Adrenal gland (tissue), 12 donors: ENCODE results near the gene PMPCA. TPM values are rescaled to one million over a fixed set of nuclear protein-coding genes. Genes with fewer than 3 reads are reported as not detected.

ENCODE experiments used
- DNase-seq, 7 donors: peaks; one replicate each; pipeline ENCODE4 v3.0.0-alpha.2; 2019 to 2020
- H3K27ac ChIP-seq, 5 donors: fragments of 200-600 bp; sonication (generic) in 4 of 5; 1 replicate in 3 of 5; 2 replicates in 2 of 5; pipeline versions ENCODE4 v1.5.1 to v1.8.0; 2016 to 2020; ENCODE audit warnings: mild to moderate bottlenecking in 1 of 5
- H3K27me3 ChIP-seq: fragments of 200-600 bp; 2 replicates; pipeline ENCODE4 v1.8.0; 2021
- H3K36me3 ChIP-seq, 2 donors: fragments of 200-600 bp; replicated peaks in 1 of 2; 1 replicate in 1 of 2; 2 replicates in 1 of 2; pipeline versions ENCODE4 v1.5.1 to v1.8.0; 2018 to 2022
- H3K4me1 ChIP-seq, 2 donors: fragments of 200-600 bp; replicated peaks in 1 of 2; 1 replicate in 1 of 2; 2 replicates in 1 of 2; pipeline versions ENCODE4 v1.5.1 to v1.8.0; 2018 to 2021
- H3K4me3 ChIP-seq, 4 donors: fragments of 200-600 bp; sonication (generic) in 3 of 4; one replicate each; pipeline ENCODE4 v1.5.1; 2016 to 2018
- H3K9me3 ChIP-seq, 3 donors: fragments of 200-600 bp; sonication (generic) in 1 of 3; replicated peaks in 1 of 3; 1 replicate in 2 of 3; 2 replicates in 1 of 3; pipeline versions ENCODE4 v1.5.1 to v1.8.0; 2016 to 2021
- POLR2A ChIP-seq, 2 donors: fragments of 450-650 bp; IDR thresholded peaks; one replicate each; pipeline ENCODE4 v1.6.1; 2017; ENCODE audit warnings: antibody characterized with exemption in 2 of 2, mild to moderate bottlenecking in 2 of 2, moderate library complexity in 1 of 2
- WGBS, 4 donors: extraction: QIAGEN DNeasy Blood & Tissue Kit in 2 of 4; methylation state at CpG; one replicate each; pipeline versions ENCODE4 v1.1.5 to v1.1.7; 2013 to 2017; 5-methylcytosine and 5-hydroxymethylcytosine counted together
- intact Hi-C, 2 donors: fragments of 100-400 bp; cut with DNase I; formaldehyde crosslinking; loops; one replicate each; pipeline versions ENCODE4 v1.14.1 to v1.15.0; 2022 to 2023
- polyA plus RNA-seq, 3 donors: library from polyadenylated mRNA; stranded (reverse); fragments of 200-250 nt in 2 of 3; fragments of 350-450 nt in 1 of 3; fragmentation: Illumina TruSeq in 1 of 3; extraction: RNeasy Lipid Tissue Mini Kit (QIAGEN cat#74804) in 1 of 3; gene quantifications; one replicate each; pipeline ENCODE4 v1.2.3, GENCODE V29; 2013 to 2014
- total RNA-seq, 9 donors: library from RNA; depleted of rRNA in 4 of 9; stranded (reverse); fragments of >200 nt in 4 of 9; fragments of 120-200 nt in 1 of 9; fragmentation: NEBNext Ultra II Directional in 1 of 9; extraction: Animal tissue kit (Norgen Biotek cat#: 25700) in 1 of 9; gene quantifications; one replicate each; pipeline versions ENCODE4 v1.1.0 to v1.2.4, GENCODE V29; 2013 to 2023
- TF ChIP-seq, protein P1 (sequence below), 6 experiments: fragments of 450-650 bp in 4 of 6; fragments of 200-600 bp in 2 of 6; sonication (generic) in 1 of 6; IDR thresholded peaks; 1 replicate in 5 of 6; 2 replicates in 1 of 6; pipeline versions ENCODE4 v1.5.1 to v1.8.0; 2016 to 2021; ENCODE audit warnings: antibody characterized with exemption in 6 of 6, mild to moderate bottlenecking in 2 of 6, moderate library complexity in 1 of 6
- donor health status: healthy with polysubstance abuse.
- donor health status: Bipolar disorder and iron deficiency.
- donor health status: DM: yes; HTN: yes; CAD: no.
- donor health status: DM: no; HTN: no; CAD: no.
- donor health status: DM: no; HTN: no; CAD: no.
- donor health status: DM: yes; HTN: yes; CAD: no.

The PMPCA gene
- total and polyA plus RNA-seq, 12 donors: 43.4 to 138 (median 81.6) TPM

DNA sequence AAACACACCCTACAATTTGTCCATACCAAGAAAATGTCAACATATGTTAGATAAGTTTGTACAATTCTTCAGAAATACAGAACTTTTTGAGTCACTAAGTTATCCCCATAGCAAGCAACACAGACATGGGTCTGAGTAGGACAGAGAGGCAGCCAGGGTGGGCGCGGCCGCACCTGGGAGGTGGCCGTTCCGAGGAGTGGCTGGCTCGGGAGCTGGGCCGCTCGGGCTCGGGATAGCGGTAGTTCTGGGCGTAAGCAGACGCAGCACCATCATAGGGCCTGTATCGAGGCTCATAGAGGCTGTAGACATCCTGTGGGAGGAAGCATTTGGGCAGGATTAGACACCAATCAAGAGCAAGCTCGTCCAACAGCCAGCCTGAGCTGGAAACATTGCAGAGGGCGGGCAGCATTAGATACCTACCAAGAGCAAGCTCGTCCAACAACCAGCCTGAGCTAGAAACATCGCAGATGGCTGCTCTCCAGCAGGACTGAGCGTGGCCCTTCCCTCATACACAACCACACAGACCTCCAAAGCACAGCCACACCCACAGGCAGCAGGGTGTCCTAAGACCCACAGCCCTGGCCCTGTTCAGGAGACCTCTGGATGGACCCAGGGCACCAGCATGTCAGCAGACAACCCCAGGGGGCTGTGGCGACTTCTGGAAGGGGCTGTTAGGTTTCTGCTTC is 61.5 kb downstream of the PMPCA start:
- H3K27me3 ChIP-seq: no peaks in the 10 kb centered on the region
- peaks cover 0 to 97% of the 10 kb centered on the region in 2 donors for H3K36me3 ChIP-seq
- peaks cover 0 to 3% of the 10 kb centered on the region in 2 donors for H3K4me1 ChIP-seq
- no peak overlapping the region for H3K27ac ChIP-seq
- TF ChIP-seq, protein P1, sequence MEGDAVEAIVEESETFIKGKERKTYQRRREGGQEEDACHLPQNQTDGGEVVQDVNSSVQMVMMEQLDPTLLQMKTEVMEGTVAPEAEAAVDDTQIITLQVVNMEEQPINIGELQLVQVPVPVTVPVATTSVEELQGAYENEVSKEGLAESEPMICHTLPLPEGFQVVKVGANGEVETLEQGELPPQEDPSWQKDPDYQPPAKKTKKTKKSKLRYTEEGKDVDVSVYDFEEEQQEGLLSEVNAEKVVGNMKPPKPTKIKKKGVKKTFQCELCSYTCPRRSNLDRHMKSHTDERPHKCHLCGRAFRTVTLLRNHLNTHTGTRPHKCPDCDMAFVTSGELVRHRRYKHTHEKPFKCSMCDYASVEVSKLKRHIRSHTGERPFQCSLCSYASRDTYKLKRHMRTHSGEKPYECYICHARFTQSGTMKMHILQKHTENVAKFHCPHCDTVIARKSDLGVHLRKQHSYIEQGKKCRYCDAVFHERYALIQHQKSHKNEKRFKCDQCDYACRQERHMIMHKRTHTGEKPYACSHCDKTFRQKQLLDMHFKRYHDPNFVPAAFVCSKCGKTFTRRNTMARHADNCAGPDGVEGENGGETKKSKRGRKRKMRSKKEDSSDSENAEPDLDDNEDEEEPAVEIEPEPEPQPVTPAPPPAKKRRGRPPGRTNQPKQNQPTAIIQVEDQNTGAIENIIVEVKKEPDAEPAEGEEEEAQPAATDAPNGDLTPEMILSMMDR (IDR thresholded peaks at IDR 0.05): no peak
- TF ChIP-seq POLR2A (IDR thresholded peaks at IDR 0.05): no peak
- WGBS, 4 donors: 89 to 97% (median 93%) methylated on average over 15 to 19 of the region's 19 CpGs
- intact Hi-C loops: no loop called here
- no peaks in the 10 kb centered on the region for H3K9me3 ChIP-seq
- no peak for DNase-seq
- no peak overlapping the region for H3K4me3 ChIP-seq

DNA sequence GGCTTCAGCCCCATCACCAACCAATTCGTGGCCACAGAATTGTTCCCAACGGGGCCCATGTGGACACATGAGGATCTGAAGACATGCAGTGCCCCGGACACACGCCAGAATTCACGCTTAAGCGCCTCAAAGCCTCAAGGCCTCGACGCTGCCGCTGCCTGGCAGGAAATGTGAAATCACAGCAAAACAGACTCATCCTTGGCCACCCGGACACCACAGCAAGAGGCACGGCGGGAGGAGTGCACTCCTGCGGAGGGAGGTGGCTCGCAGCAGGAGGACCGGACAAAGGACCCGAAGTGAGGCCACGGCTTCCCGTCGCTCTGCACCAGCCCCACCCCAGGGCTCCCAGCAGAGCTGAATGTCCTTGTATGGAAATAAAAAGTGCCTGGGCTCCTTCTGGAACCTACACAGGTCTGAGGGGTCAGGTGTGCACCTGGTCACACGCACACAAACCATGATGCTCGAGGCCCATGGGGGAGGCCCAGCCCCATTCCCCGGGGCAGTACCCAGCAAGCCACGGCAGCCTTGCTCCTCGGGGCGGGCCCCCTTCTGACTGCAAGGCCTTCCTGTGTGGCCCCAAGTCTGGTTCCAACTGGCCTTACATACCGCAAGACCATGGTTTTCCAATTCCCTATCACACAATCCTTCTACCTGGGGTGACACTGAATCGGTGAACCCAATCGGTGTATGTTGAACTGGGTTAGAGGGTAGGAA is 62.3 kb downstream of the PMPCA start:
- Histone ChIP-seq H3K4me1 (peaks cover 0 to 3% of the 10 kb centered on the region in 2 donors), H3K36me3 (peaks cover 0 to 94% of the 10 kb centered on the region in 2 donors), H3K4me3 (no peak overlapping the region), H3K27ac (no peak overlapping the region), H3K9me3 (no peaks in the 10 kb centered on the region), H3K27me3 (no peaks in the 10 kb centered on the region)
- no peak for TF ChIP-seq POLR2A (IDR thresholded peaks at IDR 0.05)
- TF ChIP-seq, protein P1 (IDR thresholded peaks at IDR 0.05): no peak
- no peak for DNase-seq
- WGBS, 4 donors: 88 to 90% (median 88%) methylated on average over 26 to 28 of the region's 28 CpGs
- intact Hi-C loops: no loop called here

- no peak for DNase-seq
- intact Hi-C loops: no loop called here
- no peaks in the 10 kb centered on the region for H3K27me3 ChIP-seq
- H3K4me3 ChIP-seq: no peak overlapping the region
- H3K27ac ChIP-seq: no peak overlapping the region
- WGBS, 4 donors: 94 to 95% (median 95%) methylated on average over 14 of the region's 14 CpGs
- H3K36me3 ChIP-seq: peaks cover 0 to 89% of the 10 kb centered on the region in 2 donors
- TF ChIP-seq, protein P1 (IDR thresholded peaks at IDR 0.05): no peak
- no peak for TF ChIP-seq POLR2A (IDR thresholded peaks at IDR 0.05)
- peaks cover 0 to 3% of the 10 kb centered on the region in 2 donors for H3K4me1 ChIP-seq
- no peaks in the 10 kb centered on the region for H3K9me3 ChIP-seq
Observed at GRCh38 chr9:136473354-136473721, 62.9 kb downstream of the PMPCA start.

Other genes starting within 250 kb of the PMPCA start
- not detected for gene LHX3, start 205.5 kb upstream of the PMPCA start, total RNA-seq
- gene LHX3, start 205.5 kb upstream of the PMPCA start, polyA plus RNA-seq: not detected
- 10 to 100 TPM in 4 of 9 donors, 1 to 10 TPM in 5; 6.4 to 14.3 (median 9.5) TPM for gene QSOX2, start 164.8 kb upstream of the PMPCA start, total RNA-seq
- gene QSOX2, start 164.8 kb upstream of the PMPCA start, polyA plus RNA-seq: 10 to 100 TPM in 1 of 3 donors, 1 to 10 TPM in 2; 7.1 to 11.4 (median 7.6) TPM
- gene CCDC187, start 106.6 kb upstream of the PMPCA start, total RNA-seq: under 1 TPM in 8 of 9 donors, not detected in 1; 0.04 to 0.44 (median 0.11) TPM
- under 1 TPM; under 0.01 to 0.08 (median 0.04) TPM for gene CCDC187, start 106.6 kb upstream of the PMPCA start, polyA plus RNA-seq
- 10 to 100 TPM in 8 of 9 donors, 1 to 10 TPM in 1; 9.9 to 50.4 (median 16.3) TPM for gene GPSM1, start 83.1 kb upstream of the PMPCA start, total RNA-seq
- 10 to 100 TPM in 2 of 3 donors, 1 to 10 TPM in 1; 2.9 to 48.9 (median 31.5) TPM for gene GPSM1, start 83.1 kb upstream of the PMPCA start, polyA plus RNA-seq
- gene DNLZ, start 46.9 kb upstream of the PMPCA start, total RNA-seq: 10 to 100 TPM; 12.1 to 28.9 (median 17.6) TPM
- gene DNLZ, start 46.9 kb upstream of the PMPCA start, polyA plus RNA-seq: 10 to 100 TPM in 2 of 3 donors, 1 to 10 TPM in 1; 3.1 to 20.5 (median 14.7) TPM
- gene CARD9, start 37.0 kb upstream of the PMPCA start, total RNA-seq: 1 to 10 TPM in 8 of 9 donors, under 1 TPM in 1; 0.72 to 5.8 (median 3.0) TPM
- gene CARD9, start 37.0 kb upstream of the PMPCA start, polyA plus RNA-seq: 10 to 100 TPM in 1 of 3 donors, 1 to 10 TPM in 1, under 1 TPM in 1; 0.35 to 10.6 (median 5.7) TPM
- gene SNAPC4, start 10.5 kb upstream of the PMPCA start, total RNA-seq: 10 to 100 TPM in 1 of 9 donors, 1 to 10 TPM in 8; 2.4 to 10.6 (median 5.5) TPM
- 10 to 100 TPM in 1 of 3 donors, 1 to 10 TPM in 2; 3.4 to 20.1 (median 8.3) TPM for gene SNAPC4, start 10.5 kb upstream of the PMPCA start, polyA plus RNA-seq
- gene ENTR1, start within 50 bp of the PMPCA start, total RNA-seq: 10 to 100 TPM; 13.3 to 48.1 (median 34.1) TPM
- 10 to 100 TPM; 21.5 to 48.4 (median 35.6) TPM for gene ENTR1, start within 50 bp of the PMPCA start, polyA plus RNA-seq
- 10 to 100 TPM in 5 of 9 donors, 1 to 10 TPM in 4; 5.3 to 17.5 (median 10.0) TPM for gene INPP5E, start 29.2 kb downstream of the PMPCA start, total RNA-seq
- 10 to 100 TPM in 2 of 3 donors, 1 to 10 TPM in 1; 2.3 to 27.1 (median 16.6) TPM for gene INPP5E, start 29.2 kb downstream of the PMPCA start, polyA plus RNA-seq
- gene SEC16A, start 72.4 kb downstream of the PMPCA start, total RNA-seq: 100 to 1,000 TPM in 1 of 9 donors, 10 to 100 TPM in 8; 18.8 to 107 (median 56.0) TPM
- 10 to 100 TPM; 52.0 to 81.6 (median 77.0) TPM for gene SEC16A, start 72.4 kb downstream of the PMPCA start, polyA plus RNA-seq
- 10 to 100 TPM in 8 of 9 donors, 1 to 10 TPM in 1; 1.6 to 31.5 (median 24.4) TPM for gene NOTCH1, start 135.4 kb downstream of the PMPCA start, total RNA-seq
- gene NOTCH1, start 135.4 kb downstream of the PMPCA start, polyA plus RNA-seq: 10 to 100 TPM in 1 of 3 donors, 1 to 10 TPM in 1, under 1 TPM in 1; 0.81 to 21.2 (median 6.2) TPM